HepG2 (cell line): ENCODE measurements around the gene RELL1. TPM values are rescaled to one million over a fixed set of nuclear protein-coding genes. Genes with fewer than 3 reads are reported as not detected.
A peak's percentile ranks its signal among the peaks of the same experiment; 100 is the strongest.

Experiments used
- CREM ChIP-seq, 2 experiments: sonication (generic) in 1 of 2; formaldehyde crosslinking in 1 of 2; IDR thresholded peaks; 2 replicates each; pipeline versions ENCODE4 v1.4.0 to v1.6.1; 2016 to 2020; ENCODE audit warnings: antibody characterized with exemption in 1 of 2, mild to moderate bottlenecking in 1 of 2, missing genetic modification reagents in 1 of 2
- DNMT3B ChIP-seq: conservative IDR thresholded peaks from 2 replicates; pipeline ENCODE4 v1.6.1; 2016; ENCODE audit warnings: missing biosample characterization, control low read depth
- ELF3 ChIP-seq: IDR thresholded peaks from 2 replicates; pipeline ENCODE4 v1.6.1; 2016; ENCODE audit warnings: missing genetic modification reagents, missing compliant biosample characterization
- ETV5 ChIP-seq: IDR thresholded peaks from 2 replicates; pipeline ENCODE4 v1.6.1; 2018; ENCODE audit warnings: missing biosample characterization, missing genetic modification reagents, inconsistent platforms, borderline replicate concordance
- GABPB1 ChIP-seq: IDR thresholded peaks from 2 replicates; pipeline ENCODE4 v1.6.1; 2016; ENCODE audit warnings: mild to moderate bottlenecking, missing genetic modification reagents, moderate library complexity, missing compliant biosample characterization
- ISL2 ChIP-seq: sonication (generic); formaldehyde crosslinking; IDR thresholded peaks from 2 replicates; pipeline ENCODE4 v1.5.0; 2020; ENCODE audit warnings: missing genetic modification reagents
- MED1 ChIP-seq: sonication (generic); formaldehyde crosslinking; IDR thresholded peaks from 2 replicates; pipeline ENCODE4 v1.4.0; 2020; ENCODE audit warnings: missing genetic modification reagents
- TCF7 ChIP-seq: sonication (generic); IDR thresholded peaks from 2 replicates; pipeline ENCODE4 v1.6.1; 2016; ENCODE audit warnings: antibody characterized with exemption, low read depth
- TERF1 ChIP-seq: sonication (generic); formaldehyde crosslinking; IDR thresholded peaks from 2 replicates; pipeline ENCODE4 v1.8.0; 2022; ENCODE audit warnings: mild to moderate bottlenecking, missing genetic modification reagents, moderate library complexity
- ZNF234 ChIP-seq: sonication (generic); formaldehyde crosslinking; conservative IDR thresholded peaks from 2 replicates; pipeline ENCODE4 v1.5.1; 2020; ENCODE audit warnings: mild to moderate bottlenecking, missing genetic modification reagents
- ZNF609 ChIP-seq: sonication (generic); formaldehyde crosslinking; IDR thresholded peaks from 2 replicates; pipeline ENCODE4 v1.4.0; 2020; ENCODE audit warnings: mild to moderate bottlenecking, missing genetic modification reagents, borderline replicate concordance
- ZNF891 ChIP-seq: sonication (generic); formaldehyde crosslinking; IDR thresholded peaks from 2 replicates; pipeline ENCODE4 v1.5.0; 2020; ENCODE audit warnings: mild to moderate bottlenecking, missing genetic modification reagents
- polyA plus RNA-seq, 8 experiments: library from polyadenylated mRNA; depleted of rRNA in 3 of 8; stranded (reverse) in 7 of 8; unstranded in 1 of 8; fragments of >200 nt; fragmentation: Illumina TruSeq in 4 of 8; extraction: Trizol in 4 of 8; gene quantifications; 2 replicates each; pipeline versions ENCODE4 v1.2.1 to v1.2.3, GENCODE V29; 2011 to 2016; ENCODE audit warnings: low read depth in 4 of 8, missing spikeins in 1 of 8, mixed read lengths in 1 of 8; ENCODE audit not compliant: insufficient read depth in 1 of 8
- total RNA-seq, 5 experiments: library from RNA; depleted of rRNA; stranded (reverse); fragments of >200 nt; fragmentation: Illumina TruSeq; extraction: Trizol; gene quantifications; 2 replicates each; pipeline ENCODE4 v1.2.3, GENCODE V29; 2016; ENCODE audit warnings: low read depth in 1 of 5
- TF ChIP-seq, protein P1 (sequence below): sonication (generic); formaldehyde crosslinking; IDR thresholded peaks from 2 replicates; pipeline ENCODE4 v1.5.1; 2020; ENCODE audit warnings: missing genetic modification reagents, mild to moderate bottlenecking, borderline replicate concordance

The RELL1 gene
- total and polyA plus RNA-seq, 2 of the 13 experiments (the other 11 are each of a cell fraction or from before 2014, with no cell fraction given), result 8.4 to 58.4 TPM

GRCh38 chr4:37728064-37728463 is 41.9 kb upstream of the RELL1 start (continued):
- TF ChIP-seq ZNF609 (CRISPR knock-in tag) (no peak), TCF7 (peak; percentile 57), CREM (IDR thresholded peaks at IDR 0.05) (peak; percentile 34), CREM (CRISPR knock-in tag; IDR thresholded peaks at IDR 0.05) (no peak), GABPB1 (CRISPR knock-in tag) (no peak), TERF1 (CRISPR knock-in tag) (no peak), DNMT3B (CRISPR knock-in tag) (no peak), ZNF234 (CRISPR knock-in tag) (no peak), MED1 (0 out of 2 replicates have a peak, but pooled peaks have one; percentile 18), ETV5 (CRISPR knock-in tag) (peak; percentile 70; the same call in 1 of the 2 replicates), ISL2 (CRISPR knock-in tag) (peak; percentile 54; the same call in 1 of the 2 replicates), ZNF891 (CRISPR knock-in tag) (no peak), ELF3 (CRISPR knock-in tag) (0 out of 2 replicates have a peak, but pooled peaks have one; percentile 20)
- TF ChIP-seq, protein P1, sequence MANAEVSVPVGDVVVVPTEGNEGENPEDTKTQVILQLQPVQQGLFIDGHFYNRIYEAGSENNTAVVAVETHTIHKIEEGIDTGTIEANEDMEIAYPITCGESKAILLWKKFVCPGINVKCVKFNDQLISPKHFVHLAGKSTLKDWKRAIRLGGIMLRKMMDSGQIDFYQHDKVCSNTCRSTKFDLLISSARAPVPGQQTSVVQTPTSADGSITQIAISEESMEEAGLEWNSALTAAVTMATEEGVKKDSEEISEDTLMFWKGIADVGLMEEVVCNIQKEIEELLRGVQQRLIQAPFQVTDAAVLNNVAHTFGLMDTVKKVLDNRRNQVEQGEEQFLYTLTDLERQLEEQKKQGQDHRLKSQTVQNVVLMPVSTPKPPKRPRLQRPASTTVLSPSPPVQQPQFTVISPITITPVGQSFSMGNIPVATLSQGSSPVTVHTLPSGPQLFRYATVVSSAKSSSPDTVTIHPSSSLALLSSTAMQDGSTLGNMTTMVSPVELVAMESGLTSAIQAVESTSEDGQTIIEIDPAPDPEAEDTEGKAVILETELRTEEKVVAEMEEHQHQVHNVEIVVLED (CRISPR knock-in tag), result no peak
